Regular cardiac myocyte (primary cell): Measurements from ENCODE around the gene BANF1. TPM values are rescaled to one million over a fixed set of nuclear protein-coding genes. Genes with fewer than 3 reads are reported as not detected.

ENCODE experiments used
- total RNA-seq: library from RNA; depleted of rRNA; stranded (reverse); fragments of >200 nt; gene quantifications from 2 replicates; pipeline ENCODE4 v1.2.3, GENCODE V29; 2014

BANF1 gene, protein sequence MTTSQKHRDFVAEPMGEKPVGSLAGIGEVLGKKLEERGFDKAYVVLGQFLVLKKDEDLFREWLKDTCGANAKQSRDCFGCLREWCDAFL
- total RNA-seq = 10.7 and 54.1 TPM in 2 replicates

DNA sequence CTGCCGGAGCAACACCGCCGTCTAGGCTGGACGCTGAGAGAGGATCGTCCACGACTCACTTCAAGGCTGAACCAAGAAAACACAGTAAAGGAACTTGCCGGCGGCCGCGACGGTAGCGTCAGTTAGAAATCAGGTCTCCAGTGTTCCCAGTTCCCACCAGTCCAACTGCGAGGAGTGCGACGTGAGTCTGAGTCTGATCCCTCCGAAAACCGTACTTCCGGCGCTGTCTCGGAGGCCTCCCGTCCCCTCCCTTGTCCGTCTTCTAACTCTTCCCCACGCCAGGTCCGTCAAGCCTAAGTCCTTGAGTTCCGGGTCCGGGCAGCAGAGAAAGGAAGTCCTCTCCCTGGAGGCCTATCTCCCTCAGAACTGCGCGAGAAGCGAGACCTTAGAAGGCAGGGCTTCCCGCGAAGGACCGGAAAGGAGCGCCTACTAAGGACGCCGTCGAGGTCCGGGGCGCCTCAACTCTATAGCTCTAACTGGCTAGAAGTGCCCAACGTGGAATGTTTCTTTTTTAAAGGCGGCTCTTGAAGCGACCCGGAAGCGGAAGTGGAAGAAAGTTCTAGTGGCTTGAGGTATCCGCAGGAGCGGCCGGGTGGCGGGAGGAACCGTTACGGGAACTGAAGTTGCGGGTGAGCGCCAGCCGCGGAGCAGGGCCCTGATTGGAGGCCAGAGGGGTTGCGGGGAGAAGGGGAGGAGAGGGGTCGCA lies at the start of gene BANF1, which contains the start of gene EIF1AD:
BANF1 (plus strand) TSS at position 562 of the 706 bp plus-strand sequence. CDS start 748 bp downstream, outside the sequence.
EIF1AD (minus strand) TSS at position 216 of the 706 bp plus-strand sequence. CDS start 1,768 bp downstream, outside the sequence.

DNA sequence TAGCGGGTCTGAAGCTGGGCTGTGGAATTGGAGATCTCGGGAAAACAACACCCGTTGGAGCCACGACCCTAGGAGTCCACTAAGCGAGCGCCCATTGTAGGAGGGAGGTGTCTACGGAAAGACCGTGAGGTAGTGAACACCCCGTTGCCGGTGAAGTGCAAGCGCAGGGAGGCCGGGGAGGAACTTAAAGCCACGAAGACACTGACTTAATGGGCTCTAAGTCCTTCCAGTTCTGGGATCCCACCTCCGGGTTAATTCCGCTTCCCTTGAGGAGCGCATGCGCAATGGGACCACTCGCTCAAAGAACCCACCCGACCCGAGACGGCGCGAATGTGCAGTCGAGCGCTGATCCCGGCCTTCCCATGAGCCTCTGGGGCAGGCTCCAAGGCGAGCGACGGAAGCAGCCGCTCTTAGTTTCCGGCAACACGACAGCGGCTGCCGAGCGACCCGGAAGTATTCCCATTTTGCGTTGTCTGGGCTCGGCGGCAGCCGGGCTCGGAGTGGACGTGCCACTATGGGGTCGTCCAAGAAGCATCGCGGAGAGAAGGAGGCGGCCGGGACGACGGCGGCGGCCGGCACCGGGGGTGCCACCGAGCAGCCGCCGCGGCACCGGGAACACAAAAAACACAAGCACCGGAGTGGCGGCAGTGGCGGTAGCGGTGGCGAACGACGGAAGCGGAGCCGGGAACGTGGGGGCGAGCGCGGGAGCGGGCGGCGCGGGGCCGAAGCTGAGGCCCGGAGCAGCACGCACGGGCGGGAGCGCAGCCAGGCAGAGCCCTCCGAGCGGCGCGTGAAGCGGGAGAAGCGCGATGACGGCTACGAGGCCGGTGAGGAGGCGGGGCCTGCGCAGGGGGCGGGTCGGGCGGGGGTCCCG lies 40.8 kb upstream of the BANF1 start, which contains the start of gene SART1:
SART1 (plus strand) TSS at position 468 of the 874 bp plus-strand sequence; CDS start at position 515, 47 bp downstream.

DNA sequence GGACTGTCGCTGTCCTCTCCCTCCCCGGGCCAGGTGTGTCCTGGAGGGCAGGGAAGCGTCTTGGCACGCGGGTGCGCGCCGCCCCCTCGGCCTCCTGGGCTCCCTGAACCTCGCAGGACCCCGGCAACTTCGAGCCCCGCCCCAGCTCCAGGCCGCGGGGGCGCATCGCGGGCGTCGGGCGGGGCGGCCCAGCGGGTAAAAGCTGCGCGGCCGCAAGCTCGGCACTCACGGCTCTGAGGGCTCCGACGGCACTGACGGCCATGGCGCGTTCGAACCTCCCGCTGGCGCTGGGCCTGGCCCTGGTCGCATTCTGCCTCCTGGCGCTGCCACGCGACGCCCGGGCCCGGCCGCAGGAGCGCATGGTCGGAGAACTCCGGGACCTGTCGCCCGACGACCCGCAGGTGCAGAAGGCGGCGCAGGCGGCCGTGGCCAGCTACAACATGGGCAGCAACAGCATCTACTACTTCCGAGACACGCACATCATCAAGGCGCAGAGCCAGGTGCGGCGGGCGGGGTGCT lies 9.5 kb downstream of the BANF1 start, which contains the start of gene CST6:
CST6 (plus strand) TSS at position 224 of the 519 bp plus-strand sequence; CDS start at position 261, 37 bp downstream.

DNA sequence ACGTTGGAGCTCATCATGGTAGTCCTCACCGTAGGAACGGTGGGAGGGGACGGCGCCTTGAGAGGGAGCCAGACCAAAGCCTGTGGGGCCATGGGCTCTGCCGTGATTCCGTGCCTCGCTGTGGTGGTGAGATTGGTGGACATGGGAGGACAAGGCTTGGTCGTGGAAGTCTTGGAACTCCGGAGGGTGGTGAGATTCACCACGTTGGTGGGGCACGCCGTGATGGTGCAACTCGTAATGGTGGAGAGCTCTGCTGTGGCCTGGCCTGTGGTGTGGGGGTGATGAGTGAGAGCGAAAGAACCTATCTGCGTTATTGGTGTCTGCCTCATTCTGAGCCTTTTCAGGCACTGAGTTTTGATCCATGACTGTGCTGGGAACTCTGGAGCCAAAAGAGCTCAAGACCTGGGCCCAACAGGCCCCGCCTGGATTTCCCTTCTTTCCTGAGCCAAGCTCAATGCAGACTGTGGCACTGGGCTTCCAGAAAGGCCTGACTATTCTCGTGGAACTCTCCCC lies 23.8 kb downstream of the BANF1 start, which contains the start of gene CATSPER1:
CATSPER1 (minus strand) TSS at position 463 of the 513 bp plus-strand sequence; CDS start at position 363, 100 bp downstream.

DNA sequence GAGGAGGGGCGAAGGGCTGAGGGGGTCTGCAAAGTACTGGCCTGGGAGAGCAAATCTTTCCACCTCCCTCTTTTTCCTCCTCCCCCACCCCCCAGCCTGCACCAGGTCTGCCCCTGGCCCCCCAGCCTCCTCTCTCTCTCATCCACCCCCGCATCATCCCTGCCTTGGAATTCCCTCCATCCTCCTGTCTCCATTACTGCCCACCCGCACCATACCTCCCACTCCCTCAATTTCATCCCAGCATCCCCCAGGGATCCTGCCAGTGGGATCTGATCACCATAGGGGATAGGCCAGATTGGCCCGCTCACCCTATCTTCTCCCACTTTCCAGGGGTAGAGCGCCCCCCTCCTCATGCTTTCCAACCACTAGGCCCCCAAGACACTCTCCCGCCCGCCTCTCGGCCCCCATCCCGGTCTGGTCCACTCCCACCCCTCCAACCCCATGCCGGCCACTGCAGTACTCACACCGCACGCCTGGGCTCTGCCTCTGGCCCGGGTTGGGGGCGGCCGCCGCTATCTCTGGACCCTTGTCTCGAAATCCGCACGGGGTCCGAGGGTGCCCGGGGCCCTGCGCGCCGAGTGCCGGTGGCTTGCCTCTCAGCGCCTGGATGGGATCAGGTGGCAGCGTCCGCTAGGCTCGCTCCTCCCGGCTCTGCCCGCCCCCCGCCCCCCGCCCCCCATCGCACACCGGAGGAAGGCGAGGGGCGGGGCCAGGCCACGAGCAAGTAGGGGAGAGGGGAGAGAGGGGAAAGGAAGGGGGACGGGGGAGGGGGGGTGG lies 46.4 kb downstream of the BANF1 start, which contains the start of gene GAL3ST3:
GAL3ST3 (minus strand) TSS at position 615 of the 777 bp plus-strand sequence. CDS start 3,746 bp downstream, outside the sequence.

DNA sequence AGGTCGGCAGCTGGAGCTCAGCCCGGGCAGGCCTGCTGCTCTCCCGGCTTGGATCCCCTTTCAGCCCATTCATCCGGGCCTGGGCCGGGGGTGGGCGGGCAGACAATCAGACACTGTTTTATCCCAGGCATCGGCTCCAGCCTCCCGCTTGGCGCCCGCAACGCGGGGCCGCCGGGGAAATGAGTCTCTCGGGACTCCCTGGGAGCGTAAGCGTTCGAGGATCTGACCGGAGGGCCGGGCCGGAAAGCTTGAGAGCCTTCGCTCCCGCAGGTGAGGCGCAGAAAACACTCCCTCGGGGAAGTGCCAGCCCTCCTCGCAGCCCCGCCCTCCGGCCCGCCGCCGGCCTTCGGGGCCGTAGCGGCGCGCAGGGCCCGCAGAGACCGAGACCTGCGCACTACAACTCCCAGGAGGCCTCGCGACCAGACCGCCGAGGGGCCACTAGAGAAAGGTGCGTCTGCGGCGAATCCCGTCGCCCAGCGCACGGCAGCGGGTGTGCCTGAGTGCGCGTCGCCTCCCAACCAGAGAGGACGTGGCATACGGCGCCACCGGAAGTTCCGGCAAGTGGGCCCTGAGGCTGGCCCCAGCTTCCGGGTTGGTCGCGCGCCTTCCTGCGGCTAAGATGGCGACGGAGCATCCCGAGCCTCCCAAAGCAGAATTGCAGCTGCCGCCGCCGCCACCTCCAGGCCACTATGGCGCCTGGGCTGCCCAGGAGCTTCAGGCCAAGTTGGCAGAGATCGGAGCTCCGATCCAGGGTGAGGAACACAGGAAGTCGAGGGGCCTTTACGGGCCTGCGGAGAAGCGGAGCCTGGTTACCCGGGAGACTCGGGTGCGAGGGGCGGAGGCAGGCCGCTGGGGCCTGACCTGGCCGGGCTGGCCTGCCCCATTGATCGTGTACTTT lies 49.7 kb downstream of the BANF1 start, which contains the start of gene SF3B2:
SF3B2 (plus strand) TSS at position 599 of the 898 bp plus-strand sequence; CDS start at position 620, 21 bp downstream.

Other genes with a start within 250 kb of the BANF1 start
- 7.7 and 8.5 TPM in 2 replicates for gene AP5B1, start 221.5 kb upstream of the BANF1 start, total RNA-seq
- gene OVOL1, start 215.4 kb upstream of the BANF1 start, total RNA-seq = under 0.01 TPM in 1 of 2 replicates, not detected in the other
- gene SNX32, start 168.5 kb upstream of the BANF1 start, total RNA-seq = 0.38 and 2.5 TPM in 2 replicates
- gene CFL1, start 144.3 kb upstream of the BANF1 start, total RNA-seq = 677 and 1,304 TPM in 2 replicates
- 45.4 and 48.7 TPM in 2 replicates for gene MUS81, start 142.1 kb upstream of the BANF1 start, total RNA-seq
- 44.9 and 71.0 TPM in 2 replicates for gene EFEMP2, start 129.7 kb upstream of the BANF1 start, total RNA-seq
- not detected in 2 replicates for gene CTSW, start 122.7 kb upstream of the BANF1 start, total RNA-seq
- gene FIBP, start 114.0 kb upstream of the BANF1 start, total RNA-seq = 128 and 212 TPM in 2 replicates
- 80.3 and 108 TPM in 2 replicates for gene CCDC85B, start 111.8 kb upstream of the BANF1 start, total RNA-seq
- 17.5 and 28.6 TPM in 2 replicates for gene FOSL1, start 102.1 kb upstream of the BANF1 start, total RNA-seq
- gene C11orf68, start 83.4 kb upstream of the BANF1 start, total RNA-seq = 17.1 and 21.1 TPM in 2 replicates
- 130 and 436 TPM in 2 replicates for gene DRAP1, start 83.1 kb upstream of the BANF1 start, total RNA-seq
- gene TSGA10IP, start 57.0 kb upstream of the BANF1 start, total RNA-seq = not detected in 2 replicates
- gene SART1, start 40.8 kb upstream of the BANF1 start, total RNA-seq = 28.5 and 63.6 TPM in 2 replicates
- gene EIF1AD, start 346 bp upstream of the BANF1 start, total RNA-seq = 26.8 and 40.8 TPM in 2 replicates
- gene CST6, start 9.5 kb downstream of the BANF1 start, total RNA-seq = 0.38 and 0.56 TPM in 2 replicates
- under 0.01 and 0.19 TPM in 2 replicates for gene CATSPER1, start 24.0 kb downstream of the BANF1 start, total RNA-seq
- not detected in 2 replicates for gene GAL3ST3, start 46.7 kb downstream of the BANF1 start, total RNA-seq
- gene SF3B2, start 49.9 kb downstream of the BANF1 start, total RNA-seq = 141 and 205 TPM in 2 replicates
- gene PACS1, start 67.8 kb downstream of the BANF1 start, total RNA-seq = 21.1 and 33.0 TPM in 2 replicates